RKO (cell line): ENCODE results near the gene SKA2.
"Not testable (repeated sequence)": the region's sequence is repeated elsewhere in the genome, so short reads cannot be mapped to it uniquely, and the experiment has no call there.

Experiments used
- DNase-seq: peaks from one replicate; pipeline ENCODE4 v3.0.0-alpha.2; 2016; ENCODE audit warnings: low spot score

The SKA2 gene

DNA sequence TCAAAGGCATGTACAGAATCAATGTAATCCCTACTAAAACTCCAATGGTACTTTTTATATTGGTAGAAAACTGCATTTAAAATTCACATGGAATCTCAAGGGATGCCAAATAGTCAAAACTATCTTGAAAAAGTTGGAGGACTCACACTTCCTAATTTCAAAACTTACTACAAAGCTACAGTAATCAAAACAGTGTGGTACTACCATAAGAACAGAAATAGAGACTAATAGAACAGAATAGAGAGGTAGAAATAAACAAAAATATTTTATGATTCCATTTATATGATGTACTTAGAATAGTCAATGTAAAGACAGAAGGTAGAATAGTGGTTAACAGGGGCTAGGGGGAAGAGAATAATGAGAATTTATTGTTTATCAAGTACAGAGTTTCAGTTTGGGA, 57.1 kb downstream of the SKA2 start:
- no peak for DNase-seq

DNA sequence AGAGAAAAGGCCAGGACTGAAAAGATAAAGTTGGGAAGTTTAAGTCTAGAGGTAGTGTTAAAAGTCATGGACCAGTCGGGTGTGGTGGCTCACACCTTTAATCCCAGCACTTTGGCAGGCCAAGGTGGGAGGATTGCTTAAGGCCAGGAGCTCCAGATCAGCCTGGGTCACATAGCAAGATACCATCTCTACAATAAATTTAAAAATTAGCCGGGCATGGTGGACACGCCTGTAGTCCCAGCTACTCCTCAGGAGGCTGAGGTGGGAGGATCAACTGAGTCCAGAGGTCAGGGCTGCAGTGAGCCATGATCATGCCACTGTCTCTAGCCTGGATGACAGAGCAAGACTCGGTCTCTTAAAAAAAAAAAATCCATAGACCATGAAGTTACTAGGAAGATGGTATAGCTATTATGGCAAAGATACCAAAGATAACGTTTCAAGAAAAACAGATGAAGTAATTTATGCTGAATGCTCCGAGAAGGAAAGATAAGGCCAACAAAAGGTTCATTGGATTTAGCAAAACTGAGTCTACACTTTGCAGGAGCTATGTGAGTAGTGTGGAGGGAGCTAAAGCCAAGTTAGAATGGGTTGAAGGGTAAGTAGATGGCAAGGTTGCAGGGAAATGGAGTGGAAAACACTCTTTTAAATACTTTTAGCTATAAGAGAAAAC, 60.0 kb downstream of the SKA2 start:
- DNase-seq: no peak

DNA sequence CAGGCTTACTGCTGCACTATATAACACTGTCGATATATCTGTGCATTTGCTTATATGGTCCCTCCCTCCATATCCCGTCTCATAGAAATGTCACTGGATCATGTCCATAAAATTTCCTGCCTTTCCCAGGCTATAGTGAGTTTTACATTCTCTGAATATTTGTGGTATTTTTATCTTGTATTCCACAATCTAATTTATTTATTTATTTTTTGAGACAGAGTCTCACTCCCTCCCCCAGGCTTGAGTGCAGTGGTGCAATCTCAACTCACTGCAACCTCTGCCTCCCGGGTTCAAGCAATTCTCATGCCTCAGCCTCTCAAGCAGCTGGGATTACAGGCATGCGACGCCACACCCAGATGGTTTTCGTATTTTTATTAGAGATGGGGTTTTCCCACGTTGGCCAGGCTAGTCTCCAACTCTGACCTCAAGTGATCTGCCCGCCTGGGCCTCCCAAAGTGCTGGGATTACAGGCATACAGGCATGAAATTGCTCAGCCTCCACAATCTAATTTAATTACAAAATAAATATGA, 61.2 kb downstream of the SKA2 start:
- no peak for DNase-seq

DNA sequence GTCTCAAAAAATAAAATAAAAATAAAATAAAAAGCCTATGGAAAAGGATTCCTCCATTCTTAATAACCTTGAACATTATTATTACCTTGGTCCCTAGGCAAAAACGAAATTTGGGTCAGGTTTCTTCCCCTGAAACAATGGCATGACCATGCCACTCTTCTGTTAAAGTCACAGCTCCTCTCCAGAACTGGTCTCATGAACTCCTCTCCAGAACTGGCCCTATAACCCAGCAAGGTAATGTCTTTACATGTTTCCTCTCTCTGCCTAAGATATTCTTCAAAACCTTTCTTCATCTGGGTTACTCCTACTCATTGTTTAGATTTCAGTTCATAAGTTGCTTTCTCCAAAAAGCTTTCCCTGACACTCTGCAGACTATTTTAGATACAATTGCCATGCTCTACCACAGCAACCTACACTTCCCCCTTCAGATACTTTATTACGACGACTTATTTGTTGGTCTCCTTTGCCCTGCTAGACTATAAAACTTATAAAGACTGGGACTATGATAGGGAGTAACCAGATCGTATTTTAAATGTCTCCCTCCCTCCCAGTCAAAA, 61.8 kb downstream of the SKA2 start:
- DNase-seq: no peak

DNA sequence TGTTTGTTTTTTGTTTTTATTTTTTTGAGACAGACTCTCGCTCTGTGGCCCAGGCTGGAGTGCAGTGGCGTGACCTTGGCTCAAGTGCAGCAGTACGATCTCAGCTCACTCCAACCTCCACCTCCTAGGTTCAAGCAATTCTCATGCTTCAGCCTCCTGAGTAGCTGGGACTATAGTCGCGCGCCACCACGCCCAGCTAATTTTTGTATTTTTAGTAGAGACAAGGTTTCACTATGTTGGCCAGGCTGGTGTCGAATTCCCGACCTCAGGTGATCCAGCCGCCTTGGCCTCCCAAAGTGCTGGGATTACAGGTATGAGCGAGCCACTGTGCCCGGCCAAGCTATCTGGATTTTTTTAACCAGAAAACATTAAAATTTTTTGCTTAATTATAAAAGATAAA, 64.4 kb downstream of the SKA2 start:
- not testable (repeated sequence) for DNase-seq

DNA sequence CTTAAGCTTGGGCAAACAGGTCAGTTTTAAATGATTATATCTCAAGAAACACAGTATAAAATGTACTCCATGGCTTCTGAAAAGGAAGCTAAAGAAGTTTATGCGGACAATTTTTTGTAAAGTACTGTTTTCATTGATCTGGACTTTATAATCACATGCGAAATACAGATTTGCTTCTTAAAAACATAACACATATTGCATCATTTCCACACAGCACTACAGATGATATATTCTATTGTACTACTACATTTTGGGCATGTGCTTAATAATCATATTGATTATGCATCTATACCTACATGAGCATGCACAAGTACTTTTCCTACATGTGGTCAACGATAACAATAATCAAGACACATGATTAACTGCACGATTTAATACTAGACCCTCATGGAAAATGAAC, 70.8 kb downstream of the SKA2 start:
- DNase-seq: no peak

DNA sequence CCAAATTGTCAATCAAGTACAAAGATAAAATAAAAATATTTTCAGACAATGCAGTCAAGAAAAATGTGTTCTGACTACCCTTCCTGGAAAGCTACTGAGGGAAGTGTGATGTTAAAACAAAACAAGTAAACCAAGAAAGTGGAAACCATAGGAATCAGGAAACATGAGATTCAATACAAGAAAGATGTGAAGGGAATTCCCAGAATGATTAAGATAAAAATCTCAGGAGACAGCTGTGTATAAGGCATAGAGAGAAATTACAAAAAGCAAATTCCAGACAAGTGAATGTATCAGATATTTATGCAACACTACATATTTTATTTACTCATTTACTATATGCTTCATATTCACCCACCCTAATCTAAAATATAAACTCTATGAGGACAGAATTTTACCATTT, 80.5 kb downstream of the SKA2 start:
- DNase-seq: no peak

DNA sequence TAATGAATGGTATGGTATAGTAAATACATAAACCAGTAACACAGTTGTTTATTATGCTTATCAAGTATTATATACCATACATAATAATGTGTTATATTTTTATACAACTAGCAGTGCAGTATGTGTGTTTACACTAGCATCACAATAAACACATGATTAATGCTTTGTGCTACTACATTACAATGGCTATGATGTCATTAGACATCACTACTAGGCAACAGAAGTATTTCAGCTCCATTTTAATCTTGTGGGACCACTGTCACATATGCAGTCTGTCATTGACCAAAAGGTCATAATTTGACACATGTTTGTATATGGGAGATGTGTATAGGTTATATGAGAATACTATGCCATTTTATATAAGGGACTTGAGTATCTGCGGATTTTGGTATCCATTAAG, 81.0 kb downstream of the SKA2 start:
- no peak for DNase-seq

DNA sequence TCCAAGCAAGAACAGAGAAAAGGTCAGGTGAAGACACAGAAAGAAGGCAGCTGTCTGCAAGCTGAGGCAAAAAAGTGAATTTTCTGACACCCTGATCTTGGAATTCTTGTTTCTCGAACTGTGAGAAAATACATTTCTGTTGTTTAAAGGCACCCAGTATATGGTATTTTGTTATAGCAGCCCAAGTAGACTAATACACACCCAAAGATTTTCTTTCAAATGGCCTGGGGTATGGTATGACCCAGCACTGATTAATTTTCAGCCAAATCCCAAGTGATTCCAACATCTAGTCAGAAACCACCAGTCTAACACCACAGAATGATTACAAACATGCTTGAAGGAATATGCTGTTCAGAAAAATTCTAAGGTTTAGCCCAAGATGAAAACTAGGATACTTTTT, 85.1 kb downstream of the SKA2 start:
- DNase-seq: no peak

DNA sequence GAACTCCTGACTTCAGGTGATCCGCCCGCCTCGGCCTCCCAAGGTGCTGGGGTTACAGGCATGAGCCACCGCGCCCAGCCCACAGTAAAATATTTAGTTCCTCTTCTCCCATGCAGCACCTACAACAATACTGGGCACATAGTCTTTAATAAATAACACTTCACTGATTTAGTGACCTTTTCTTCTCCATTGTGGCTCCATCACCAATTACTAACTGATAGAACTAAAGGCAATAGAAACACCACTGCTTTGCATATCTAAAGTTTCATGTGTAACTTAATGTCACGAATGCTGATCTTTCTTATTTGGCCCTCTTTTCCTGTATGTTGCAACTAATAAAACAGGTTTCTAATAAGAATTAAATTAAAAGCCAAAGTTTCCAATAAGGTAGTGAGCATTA, 87.2 kb downstream of the SKA2 start:
- DNase-seq: no peak

DNA sequence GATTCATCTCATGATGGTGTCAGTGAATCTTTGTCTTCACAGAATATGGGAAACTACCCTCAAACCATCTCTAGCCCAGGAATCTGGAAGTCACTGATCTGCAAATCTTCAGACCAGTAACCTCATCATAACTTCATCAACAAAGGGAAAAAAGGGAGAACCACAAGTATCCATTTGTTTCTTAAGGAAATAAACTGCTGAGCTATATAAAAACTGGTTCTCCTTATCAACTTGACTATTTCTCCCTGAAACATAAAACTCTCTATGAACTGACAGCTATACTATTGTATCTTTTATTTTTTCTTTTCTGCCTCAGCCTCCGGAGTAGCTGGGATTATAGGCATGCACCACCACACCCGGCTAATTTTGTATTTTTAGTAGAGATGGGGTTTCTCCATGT, 87.6 kb downstream of the SKA2 start:
- no peak for DNase-seq

DNA sequence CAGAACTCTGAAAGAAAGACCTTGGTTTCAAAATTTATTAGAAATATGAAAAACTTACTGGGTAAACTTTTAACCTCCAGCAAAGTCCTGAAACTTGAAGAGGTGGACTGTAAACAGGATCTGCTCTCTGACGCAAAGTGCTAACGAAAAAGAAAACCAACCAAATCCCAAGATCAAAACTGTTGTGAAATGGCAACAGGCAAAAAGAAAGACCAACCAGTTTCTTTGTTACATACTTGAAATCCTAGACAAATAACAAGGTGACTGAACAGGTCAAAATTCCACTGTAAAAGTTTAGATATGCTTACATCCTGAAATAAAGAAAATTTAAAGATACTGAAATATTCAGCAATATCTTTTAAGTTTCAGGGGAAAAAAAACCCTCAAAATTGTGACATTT, 92.5 kb downstream of the SKA2 start:
- no peak for DNase-seq
